HG03354 (cell line): ENCODE results near the gene ZDHHC13.
"Not testable (repeated sequence)": the region's sequence is repeated elsewhere in the genome, so short reads cannot be mapped to it uniquely, and the experiment has no call there.

Source experiments
- ATAC-seq: cut with Tn5 transposase; IDR thresholded peaks from one replicate; pipeline ENCODE4 v1.9.1; 2021; ENCODE audit warnings: mild to moderate bottlenecking; ENCODE audit not compliant: unreplicated experiment, poor library complexity, severe bottlenecking

Gene ZDHHC13

DNA sequence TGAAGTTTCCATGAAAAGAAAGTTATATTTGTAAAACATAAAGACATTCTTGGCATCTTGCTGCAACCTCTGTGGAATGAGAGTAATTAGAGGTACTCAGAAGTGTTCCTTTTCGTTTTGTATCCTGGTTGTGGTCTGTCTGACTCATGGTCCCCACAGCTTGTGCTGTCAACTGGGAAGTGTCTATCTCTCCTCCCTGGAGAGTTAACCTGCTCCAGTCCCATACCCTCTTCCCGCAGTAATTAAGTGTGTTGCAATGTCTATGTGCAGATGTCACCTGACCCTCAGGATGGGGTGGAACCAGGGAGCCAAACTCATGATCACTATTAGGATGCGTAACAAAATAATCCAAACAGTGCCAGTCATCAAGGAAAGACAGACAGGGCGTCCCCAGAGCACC is 23.0 kb upstream of the ZDHHC13 start:
- no peak for ATAC-seq

DNA sequence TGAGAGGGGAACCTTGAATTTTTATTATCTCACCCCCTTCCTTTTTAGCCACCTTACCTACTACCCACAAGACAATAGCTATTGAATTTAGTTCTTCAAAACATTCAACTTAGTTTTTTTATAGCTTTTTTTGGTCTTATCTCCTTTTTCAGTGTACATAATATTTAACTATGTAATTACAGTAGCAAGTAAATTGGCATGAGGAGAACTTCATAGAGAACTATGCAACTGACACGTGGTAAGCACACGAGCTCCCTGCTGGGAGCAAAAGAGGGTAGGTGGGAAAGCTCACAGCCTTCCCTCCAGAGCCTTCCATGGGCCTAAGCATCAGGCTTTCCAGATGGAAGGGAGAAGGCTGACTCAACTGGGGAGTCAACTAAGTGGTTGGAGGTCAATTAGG is 22.1 kb upstream of the ZDHHC13 start:
- ATAC-seq = no peak

DNA sequence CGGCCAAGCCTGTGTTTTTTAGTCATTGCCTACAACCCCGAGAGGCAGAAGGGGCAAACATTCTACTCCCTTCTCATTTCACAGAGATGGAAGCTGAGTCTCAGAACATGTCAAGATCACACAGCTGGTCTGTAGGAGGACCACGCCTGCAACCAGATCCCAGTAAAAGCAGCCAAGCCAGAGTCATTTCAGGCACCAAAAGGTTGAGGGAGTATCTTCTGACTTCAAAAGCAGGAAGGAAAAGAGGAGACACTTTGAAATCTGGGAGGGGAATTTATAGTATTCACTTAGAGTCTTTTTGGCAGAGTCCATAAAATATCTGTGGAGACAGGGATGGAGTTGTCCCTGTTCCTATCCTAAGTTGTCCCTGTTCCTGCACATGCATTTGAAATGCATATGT is 17.9 kb upstream of the ZDHHC13 start:
- no peak for ATAC-seq

DNA sequence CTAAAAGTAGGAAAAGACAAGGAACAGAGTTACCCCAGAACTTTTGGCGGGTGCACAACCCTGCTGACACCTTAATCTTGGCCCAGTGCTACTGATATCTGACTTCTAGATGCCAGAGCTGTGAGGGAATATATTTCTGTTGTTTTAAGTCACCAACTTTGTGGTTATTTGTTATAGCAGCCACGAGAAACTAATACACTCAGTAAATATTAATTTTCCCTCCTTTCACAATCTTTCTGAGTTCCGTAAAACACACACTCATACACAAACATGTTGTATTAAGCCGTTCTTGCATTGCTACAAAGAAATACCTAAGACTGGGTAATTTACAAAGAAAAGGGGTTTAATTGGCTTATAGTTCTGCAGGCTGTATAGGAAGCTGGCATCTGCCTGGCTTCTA is 16.1 kb upstream of the ZDHHC13 start:
- no peak for ATAC-seq

DNA sequence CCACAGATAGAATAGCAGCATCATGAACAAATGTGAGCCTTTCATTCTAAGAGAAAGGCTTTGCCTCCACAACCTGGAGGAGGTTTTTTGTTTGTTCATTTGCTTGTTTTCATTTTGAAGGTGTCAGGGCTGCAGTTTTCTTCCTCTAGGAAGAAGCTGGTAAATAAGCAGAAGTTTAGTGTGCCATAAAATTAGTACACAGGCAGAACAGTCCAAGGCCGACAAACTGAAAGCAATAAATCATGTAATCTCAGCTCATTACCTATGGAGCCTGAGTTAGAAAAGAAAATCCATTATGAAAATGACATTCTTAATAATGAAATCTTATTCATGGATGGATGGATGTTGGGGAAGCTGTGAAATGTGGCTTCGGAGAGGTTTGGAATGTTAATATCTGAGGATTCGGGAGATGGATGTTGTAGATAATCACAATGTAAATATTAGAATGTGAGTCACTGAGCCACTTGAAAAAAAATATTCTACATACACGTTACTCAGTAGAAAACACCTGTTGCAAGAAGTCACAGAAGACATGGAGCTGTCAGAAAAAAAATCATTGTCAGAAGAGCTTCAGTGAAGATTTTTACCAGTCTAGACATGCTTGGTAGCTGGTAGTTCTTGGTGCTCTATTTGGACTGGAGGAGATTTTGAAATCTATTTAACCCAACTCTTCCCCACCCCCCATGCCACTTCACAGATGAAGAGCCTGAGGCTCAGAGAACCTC is 15.0 kb upstream of the ZDHHC13 start:
- no peak for ATAC-seq

DNA sequence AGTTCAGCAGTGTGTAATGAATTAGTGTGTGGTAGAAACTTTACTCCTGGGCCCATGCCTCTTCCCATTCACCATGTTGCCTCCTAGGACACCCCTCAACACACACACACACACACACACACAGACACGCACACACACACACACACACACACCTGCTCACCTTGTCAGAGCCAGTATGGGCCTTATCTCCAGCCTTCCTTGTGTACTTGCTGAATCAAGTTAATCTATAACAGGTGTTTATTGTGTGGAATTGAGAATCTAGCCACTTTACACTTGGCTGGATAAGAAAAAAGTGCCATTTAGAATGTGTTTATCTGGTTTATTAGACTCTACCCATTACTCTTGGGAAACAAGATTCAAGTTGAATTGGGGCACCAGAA is 14.5 kb upstream of the ZDHHC13 start:
- no peak for ATAC-seq

DNA sequence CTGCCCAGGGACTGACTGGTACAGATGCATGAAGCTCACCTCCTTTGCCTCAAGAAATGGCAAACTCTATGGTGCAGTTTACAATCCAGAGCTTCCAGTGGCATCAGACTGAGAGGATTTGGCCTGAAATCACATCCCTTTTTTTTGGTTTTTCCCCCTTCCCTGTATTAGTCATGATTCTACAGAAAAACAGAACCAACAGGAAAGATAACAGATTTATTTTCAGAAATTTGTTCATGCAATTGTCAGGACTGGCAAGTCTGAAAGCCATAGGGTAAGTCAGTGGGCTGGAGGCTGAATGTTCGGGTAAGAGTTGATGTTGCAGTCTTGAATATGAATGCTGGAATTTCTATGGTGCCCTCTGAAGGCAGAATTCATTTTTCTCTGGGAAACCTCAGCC is 12.0 kb upstream of the ZDHHC13 start:
- no peak for ATAC-seq

DNA sequence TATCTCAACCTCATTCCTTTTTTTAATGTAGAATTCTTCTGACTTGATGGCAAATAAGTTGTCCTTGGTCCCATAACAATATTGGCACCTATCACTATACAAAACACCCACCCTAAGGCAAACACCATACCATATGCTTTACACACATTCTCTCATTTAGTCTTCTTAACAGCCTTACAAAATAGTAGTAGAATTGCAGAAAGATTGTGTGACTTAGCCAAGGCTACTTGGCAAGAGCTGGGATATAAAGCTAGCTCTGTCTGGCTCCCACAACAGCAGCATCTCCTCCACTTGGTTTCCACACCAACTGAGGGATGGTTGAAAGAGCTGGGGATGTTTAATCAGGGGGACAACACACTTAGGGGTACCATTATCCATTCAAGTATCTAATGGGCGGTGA is 9.8 kb upstream of the ZDHHC13 start:
- ATAC-seq = no peak

DNA sequence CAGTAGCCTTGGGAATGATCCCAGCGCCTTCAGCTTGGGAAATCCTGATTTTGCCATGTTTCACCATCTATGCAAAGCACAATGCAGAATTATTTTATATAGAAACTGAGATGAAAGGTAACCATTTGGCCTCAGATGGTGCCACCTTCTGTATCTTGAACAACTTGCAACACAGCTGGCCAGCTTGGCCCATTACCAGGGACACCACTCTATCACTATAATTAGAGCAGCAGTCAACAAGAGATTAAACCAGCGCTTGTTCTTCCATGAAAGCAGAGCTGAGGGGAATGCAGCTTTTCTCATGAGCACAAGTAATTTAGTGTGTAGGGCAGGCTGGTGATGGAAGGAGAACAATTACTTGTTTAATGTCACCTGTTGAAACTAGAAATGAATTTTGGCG is 6.7 kb upstream of the ZDHHC13 start:
- no peak for ATAC-seq

DNA sequence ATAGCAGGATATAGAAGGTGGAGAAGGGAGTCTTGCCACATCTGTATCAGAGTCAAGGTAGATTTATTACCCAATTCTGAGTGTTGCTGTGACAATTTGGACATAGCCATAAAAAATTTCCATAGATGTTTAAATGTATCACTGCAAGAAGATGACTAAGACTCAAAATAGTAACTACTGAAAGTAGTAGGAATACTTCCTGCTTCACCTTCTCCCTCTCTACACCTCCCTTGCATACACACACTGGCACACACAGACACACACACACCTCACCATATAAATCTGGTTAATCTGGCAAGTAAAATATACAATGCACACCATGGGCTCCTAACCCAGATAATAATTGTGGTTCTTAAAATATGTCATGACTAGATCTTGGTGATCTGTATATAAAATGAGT is 5.2 kb upstream of the ZDHHC13 start:
- no peak for ATAC-seq

DNA sequence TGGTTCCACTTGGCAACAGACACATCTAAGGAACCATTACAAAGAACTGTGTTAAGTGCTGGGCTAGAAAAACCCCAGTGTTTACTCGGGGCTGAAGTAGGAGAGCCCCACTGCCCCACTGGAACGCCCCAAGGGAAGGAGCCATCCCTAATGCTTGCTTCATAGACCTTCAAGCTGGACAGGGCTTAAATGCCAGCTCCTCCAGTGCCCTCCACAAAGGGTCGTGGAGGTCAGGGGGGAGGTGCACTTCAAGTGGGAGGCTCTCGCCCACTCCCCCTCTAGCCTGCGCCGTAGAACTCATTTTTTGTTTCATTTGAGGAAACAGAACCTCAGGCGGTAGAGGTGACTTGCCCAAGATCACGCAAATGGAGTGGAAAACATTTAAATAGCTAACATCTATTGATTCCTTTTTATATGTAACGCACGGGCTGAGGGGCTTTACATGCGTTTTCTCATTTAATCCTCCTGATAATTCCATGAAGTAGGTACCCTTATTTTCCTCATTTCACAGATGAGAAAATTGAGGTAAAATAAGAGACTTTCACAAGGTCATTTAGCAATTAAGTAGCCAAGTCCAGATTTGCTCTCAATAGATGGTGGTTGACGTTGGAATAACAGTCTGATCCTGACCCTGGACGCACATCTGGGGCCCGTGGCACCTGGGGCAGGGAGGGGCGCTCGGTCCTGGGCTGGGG is 545 bp upstream of the ZDHHC13 start:
- no peak for ATAC-seq

DNA sequence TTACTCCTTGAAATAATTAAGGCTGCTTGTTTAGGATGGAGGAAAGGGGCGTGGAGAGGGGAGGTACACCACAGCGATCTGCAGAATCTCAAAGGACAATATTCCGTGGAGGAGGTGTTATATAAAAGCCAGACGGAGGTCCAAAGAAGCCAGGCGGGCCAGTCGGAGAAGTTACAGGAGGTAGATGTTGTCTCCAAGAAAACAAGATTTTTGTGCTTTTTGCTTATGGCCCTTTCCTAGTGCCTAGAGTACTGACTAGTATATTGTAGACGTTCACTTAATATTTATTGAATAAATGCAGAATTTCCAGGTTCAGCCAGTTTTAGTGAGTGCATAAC is 761 bp downstream of the ZDHHC13 start:
- ATAC-seq = no peak

DNA sequence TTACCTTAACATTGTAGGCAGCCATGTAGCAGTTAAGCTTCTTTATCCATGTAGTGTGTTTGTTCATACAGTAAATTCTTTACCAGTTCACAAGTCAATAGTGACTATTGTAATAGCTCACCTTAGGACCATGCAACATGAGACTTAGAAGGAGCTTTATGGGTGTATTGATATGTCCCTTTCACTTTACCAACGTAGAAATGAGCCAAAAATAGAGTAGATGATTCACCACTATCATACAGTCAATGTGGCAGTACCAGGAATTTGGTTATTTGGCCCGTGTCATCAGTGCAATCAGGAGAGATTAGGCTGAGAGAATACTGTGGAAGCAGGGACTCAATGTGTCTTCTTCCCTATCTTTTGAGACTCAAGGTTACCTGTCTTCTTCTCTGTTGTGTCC is 4.7 kb downstream of the ZDHHC13 start:
- no peak for ATAC-seq

DNA sequence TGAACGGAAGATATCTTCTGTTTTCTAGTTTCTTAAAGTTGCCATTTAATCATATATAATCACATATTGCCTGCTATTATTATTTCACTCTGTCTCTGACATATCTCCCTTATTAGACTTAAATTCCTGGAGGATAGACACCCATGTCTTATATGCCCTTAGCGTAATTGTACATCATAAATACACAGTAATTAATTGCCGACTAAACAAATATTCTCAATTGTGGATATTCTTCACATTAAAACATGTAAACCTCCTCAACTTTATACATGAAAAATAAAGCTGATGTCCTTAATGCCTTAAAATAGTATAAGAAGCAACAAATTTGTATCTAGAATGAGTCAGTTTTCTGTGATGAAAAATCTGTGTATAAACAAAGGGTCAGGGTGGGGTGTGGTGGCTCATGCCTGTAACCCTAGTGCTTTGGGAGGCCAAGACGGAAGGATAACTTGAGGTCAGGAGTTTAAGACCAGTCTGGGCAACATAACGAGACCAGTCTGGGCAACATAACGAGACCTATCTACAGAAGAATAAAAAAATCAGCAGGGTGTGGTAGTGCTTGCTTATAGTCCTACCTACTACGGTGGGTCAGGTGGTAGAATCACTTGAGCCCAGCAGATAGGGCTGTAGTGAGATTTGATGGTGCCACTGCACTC is 6.1 kb downstream of the ZDHHC13 start:
- no peak for ATAC-seq

DNA sequence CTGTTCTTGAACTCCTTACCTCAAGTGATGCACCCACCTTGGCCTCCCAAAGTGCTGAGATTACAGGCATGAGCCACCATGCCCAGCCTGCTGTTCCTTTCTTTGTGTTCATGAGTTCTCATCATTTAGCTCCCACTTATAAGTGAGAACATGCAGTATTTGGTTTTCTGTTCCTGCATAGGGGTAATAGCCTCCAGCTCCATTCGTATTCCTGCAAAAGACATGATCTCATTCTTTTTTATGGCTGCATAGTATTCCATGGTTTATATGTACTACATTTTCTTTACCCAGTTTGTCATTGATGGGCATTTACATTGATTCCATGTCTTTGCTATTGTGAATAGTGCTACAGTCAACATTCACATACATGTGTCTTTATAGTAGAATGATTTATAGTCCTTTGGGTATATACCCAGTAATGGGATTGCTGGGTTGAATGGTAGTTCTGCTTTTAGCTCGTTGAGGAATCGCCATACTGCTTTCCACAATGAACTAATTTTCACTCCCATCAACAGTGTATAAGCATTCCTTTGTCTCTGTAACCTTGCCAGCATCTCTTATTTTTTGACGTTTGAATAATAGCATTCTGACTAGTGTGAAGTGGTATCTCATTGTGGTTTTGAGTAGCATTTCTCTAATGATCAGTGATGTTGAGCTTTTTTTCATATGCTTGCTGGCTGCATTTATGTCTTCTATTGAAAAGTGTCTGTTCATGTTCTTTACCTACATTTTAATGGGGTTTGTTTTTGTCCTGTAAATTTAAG is 9.8 kb downstream of the ZDHHC13 start:
- ATAC-seq = not testable (repeated sequence)

DNA sequence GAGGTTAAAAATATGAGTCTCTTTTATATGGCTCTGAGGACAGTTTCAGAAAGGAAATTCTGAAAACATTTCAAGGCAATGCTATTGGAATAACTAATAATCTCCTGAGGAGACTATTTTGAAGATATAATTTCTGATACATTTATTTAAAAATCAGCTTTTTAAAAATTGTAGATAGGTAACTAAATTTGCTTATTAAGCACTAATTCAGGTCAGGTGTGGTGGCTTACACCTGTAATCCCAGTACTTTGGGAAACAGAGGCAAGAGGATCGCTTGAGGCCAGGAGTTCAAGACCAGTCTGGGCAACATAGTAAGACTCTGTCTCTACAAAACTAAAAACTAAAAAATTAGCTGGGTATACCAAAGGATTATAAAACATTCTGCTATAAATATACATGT is 17.0 kb downstream of the ZDHHC13 start:
- ATAC-seq = no peak

DNA sequence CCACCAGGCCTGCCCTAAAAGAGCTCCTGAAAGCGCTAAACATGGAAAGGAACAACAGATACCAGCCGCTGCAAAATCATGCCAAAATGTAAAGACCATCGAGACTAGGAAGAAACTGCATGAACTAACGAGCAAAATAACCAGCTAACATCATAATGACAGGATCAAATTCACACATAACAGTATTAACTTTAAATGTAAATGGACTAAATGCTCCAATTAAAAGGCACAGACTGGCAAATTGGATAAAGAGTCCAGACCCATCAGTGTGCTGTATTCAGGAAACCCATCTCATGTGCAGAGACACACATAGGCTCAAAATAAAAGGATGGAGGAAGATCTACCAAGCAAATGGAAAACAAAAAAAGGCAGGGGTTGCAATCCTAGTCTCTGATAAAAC is 19.9 kb downstream of the ZDHHC13 start:
- not testable (repeated sequence) for ATAC-seq

DNA sequence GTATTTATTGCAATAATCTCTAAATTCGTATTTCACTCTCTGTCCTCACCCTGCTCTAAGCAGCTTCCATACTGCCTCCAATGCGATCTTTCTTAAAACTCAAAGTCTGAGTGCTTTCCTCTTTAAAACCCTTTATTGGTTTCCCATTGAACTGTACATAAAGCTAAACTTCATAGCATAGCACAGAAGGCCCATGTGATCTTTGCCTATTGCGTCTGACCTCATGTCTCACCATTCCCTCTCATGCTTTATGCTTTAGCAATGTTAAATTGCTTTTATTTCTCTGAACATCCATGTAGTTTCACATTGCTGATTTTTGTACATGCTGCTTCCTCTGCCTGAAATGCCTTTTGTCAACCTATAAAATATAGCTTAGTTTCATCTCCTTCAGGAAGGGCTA is 28.4 kb downstream of the ZDHHC13 start:
- no peak for ATAC-seq

DNA sequence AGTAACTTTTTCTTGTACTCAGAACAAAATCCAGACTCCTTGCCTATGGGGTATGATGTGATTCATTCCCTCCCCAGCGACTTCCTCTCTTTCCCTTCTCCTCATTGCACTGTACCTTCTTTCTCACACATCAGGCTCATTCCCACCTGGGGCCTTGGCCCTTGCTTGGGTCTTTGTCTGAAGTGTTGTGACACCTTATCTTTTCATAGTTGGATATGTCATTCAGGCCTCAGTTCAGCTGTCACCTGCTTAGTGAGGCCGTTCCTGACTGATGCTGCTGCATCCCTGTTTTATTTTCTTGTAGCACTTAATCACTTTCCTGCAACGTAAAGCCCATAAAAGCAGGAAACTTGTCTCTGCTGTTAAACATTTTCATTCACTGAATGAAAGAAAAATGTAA is 39.9 kb downstream of the ZDHHC13 start:
- ATAC-seq = no peak

DNA sequence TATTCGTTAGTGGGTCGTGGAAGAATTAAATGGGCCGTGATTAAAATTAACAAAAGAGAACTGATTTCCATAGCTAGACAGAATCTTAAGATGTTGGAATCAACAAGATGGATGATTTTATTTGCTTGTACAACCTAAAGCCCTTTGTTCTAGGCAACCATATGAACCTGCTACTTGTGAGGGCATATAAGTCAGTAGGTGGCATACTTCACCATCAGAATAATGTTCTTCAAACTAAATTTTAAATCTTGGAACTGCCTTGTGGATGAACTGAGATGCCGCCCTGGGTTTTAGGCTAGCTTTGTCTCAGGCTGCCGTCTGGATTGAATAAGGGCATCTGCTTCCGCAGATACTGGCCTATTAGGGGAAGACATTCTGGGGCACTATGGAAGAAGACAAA is 43.9 kb downstream of the ZDHHC13 start:
- ATAC-seq = no peak

DNA sequence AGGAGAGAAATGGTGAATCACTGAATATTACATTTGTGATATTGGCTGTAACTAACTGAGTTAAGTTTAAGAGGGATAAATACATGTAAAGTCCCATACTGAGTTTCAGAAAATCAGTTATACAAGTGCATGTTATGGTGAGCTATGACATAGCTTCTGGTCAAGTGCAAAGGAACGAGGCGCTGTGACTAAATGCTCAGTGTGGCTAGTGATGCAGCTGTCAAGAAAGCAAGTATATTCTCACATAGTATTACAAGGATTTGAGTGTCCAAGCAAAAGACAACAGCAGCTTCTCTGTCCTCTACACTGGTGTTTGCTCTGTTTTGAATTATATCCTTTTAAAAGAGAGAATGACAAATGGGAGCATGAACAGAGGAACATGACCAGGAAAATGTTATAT is 44.7 kb downstream of the ZDHHC13 start:
- no peak for ATAC-seq
